CD4-positive, alpha-beta T cell (primary cell): ENCODE measurements around the gene PLCL2. TPM values are rescaled to one million over a fixed set of nuclear protein-coding genes. Genes with fewer than 3 reads are reported as not detected.
A peak's percentile ranks its signal among the peaks of the same experiment; 100 is the strongest.

Experiments used
- ATAC-seq: fragments of 200-7000 bp; cut with Tn5 transposase; one replicate; pipeline ENCODE4 v1.10.0; 2022; ENCODE audit warnings: mild to moderate bottlenecking; ENCODE audit not compliant: poor library complexity
- CTCF ChIA-PET: fragments of 350-600 bp; sonication (Branson Sonifier 250); formaldehyde crosslinking; loops from one replicate; lab custom pipeline; 2021; ENCODE audit warnings: antibody characterized with exemption, inconsistent platforms; lab: Charles Lee
- POLR2A ChIA-PET: fragments of 350-600 bp; sonication (Branson Sonifier 250); formaldehyde crosslinking; loops from one replicate; lab custom pipeline; 2021; ENCODE audit warnings: antibody characterized with exemption, inconsistent platforms; lab: Charles Lee
- DNase-seq, 14 experiments: peaks; one replicate each; pipeline ENCODE4 v3.0.0-alpha.2; 2013 to 2020; ENCODE audit warnings: mixed read lengths in 2 of 14
- H3K27ac ChIP-seq, 2 donors: one replicate each; pipeline versions ENCODE4 v1.5.1 to v1.7.0; 2013; ENCODE audit warnings: low read length in 2 of 2, low read depth in 1 of 2, mild to moderate bottlenecking in 1 of 2
- H3K27me3 ChIP-seq, 2 experiments: 1 replicate in 1 of 2; 2 replicates in 1 of 2; pipeline versions ENCODE4 v1.6.1 to v1.7.0; 2013; ENCODE audit warnings: low read length in 2 of 2, control low read depth in 1 of 2, mild to moderate bottlenecking in 1 of 2, moderate library complexity in 1 of 2; ENCODE audit not compliant: insufficient read depth in 2 of 2, control insufficient read depth in 1 of 2
- H3K36me3 ChIP-seq: one replicate; pipeline ENCODE4 v1.6.1; 2013; ENCODE audit warnings: low read length, control low read depth; ENCODE audit not compliant: insufficient read depth
- H3K4me1 ChIP-seq: one replicate; pipeline ENCODE4 v1.6.1; 2013; ENCODE audit warnings: low read length, control low read depth; ENCODE audit not compliant: insufficient read depth
- H3K4me3 ChIP-seq: one replicate; pipeline ENCODE4 v1.5.1; 2013; ENCODE audit warnings: mild to moderate bottlenecking, low read length, moderate library complexity
- H3K9me3 ChIP-seq, 2 experiments: 1 replicate in 1 of 2; 2 replicates in 1 of 2; pipeline versions ENCODE4 v1.6.1 to v1.7.0; 2013; ENCODE audit warnings: low read length in 2 of 2, mild to moderate bottlenecking in 2 of 2, control low read depth in 1 of 2, moderate library complexity in 1 of 2; ENCODE audit not compliant: control insufficient read depth in 1 of 2, insufficient read depth in 1 of 2
- H3K27ac Mint-ChIP-seq: one replicate; pipeline ENCODE4 v1.8.0; 2020; ENCODE audit warnings: mixed read lengths
- H3K27me3 Mint-ChIP-seq: one replicate; pipeline ENCODE4 v1.8.0; 2021; ENCODE audit warnings: mixed read lengths
- H3K36me3 Mint-ChIP-seq: one replicate; pipeline ENCODE4 v1.8.0; 2021; ENCODE audit warnings: low read depth, mixed read lengths
- H3K4me1 Mint-ChIP-seq: one replicate; pipeline ENCODE4 v1.8.0; 2021; ENCODE audit warnings: low read depth, mixed read lengths
- H3K4me3 Mint-ChIP-seq: one replicate; pipeline ENCODE4 v1.8.0; 2020; ENCODE audit warnings: mild to moderate bottlenecking, mixed read lengths
- H3K9me3 Mint-ChIP-seq: one replicate; pipeline ENCODE4 v1.8.0; 2020; ENCODE audit warnings: mixed read lengths
- intact Hi-C, 2 experiments: fragments of 100-400 bp; cut with DNase I in 1 of 2; cut with micrococcal nuclease in 1 of 2; formaldehyde crosslinking; loops; one replicate each; pipeline versions ENCODE4 v1.15.1 to v1.9.0; 2023 to 2025; cut with DNase I, micrococcal nuclease
- total RNA-seq, 174 experiments: library from RNA in 2 of 174; stranded (reverse) in 2 of 174; gene quantifications; one replicate each; pipeline ENCODE4 v1.2.3 and lab custom pipeline; 2021 to 2026
- TF ChIP-seq, protein P1 (sequence below): fragments of 200-600 bp; IDR thresholded peaks from one replicate; pipeline ENCODE4 v1.8.0; 2022; ENCODE audit warnings: antibody characterized with exemption, mild to moderate bottlenecking

PLCL2 gene
- total RNA-seq, 2 experiments from 2014 or later: 35.1 to 36.3 TPM

DNA sequence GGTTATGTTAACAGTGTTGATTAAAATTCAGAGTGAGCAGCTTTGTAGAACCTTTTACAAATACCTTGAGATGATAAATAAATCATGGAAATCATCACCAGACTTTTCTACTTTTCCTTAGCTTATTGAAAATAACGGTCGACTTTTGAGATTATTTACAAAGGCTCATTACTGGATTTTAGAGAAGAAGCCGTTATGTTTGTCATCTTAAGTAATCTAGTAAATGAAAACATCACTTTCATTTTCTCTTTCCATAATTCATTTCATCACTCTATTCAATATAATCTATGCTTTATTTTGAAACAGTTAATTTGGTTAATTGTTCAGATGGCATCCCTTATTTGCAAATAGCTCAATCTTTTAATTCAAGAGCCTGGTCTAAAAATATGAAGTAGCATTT lies 3.6 kb downstream of the PLCL2 start:
- no peak for ATAC-seq
- Histone ChIP-seq H3K27ac (peak overlapping the region; percentile 71 to 91), H3K9me3 (peaks cover 0 to 4% of the 10 kb centered on the region in 2 experiments), H3K27me3 (no peaks in the 10 kb centered on the region), H3K4me1 (peaks cover 38% of the 10 kb centered on the region), H3K36me3 (no peaks in the 10 kb centered on the region), H3K4me3 (peak overlapping the region; percentile 93)
- Mint-ChIP-seq H3K4me3 (peak overlapping the region; percentile 99), H3K36me3 (peaks cover 17% of the 10 kb centered on the region), H3K27me3 (no peaks in the 10 kb centered on the region), H3K27ac (peak overlapping the region; percentile 98), H3K9me3 (no peaks in the 10 kb centered on the region), H3K4me1 (peaks cover 80% of the 10 kb centered on the region)
- peak in 1 of 14 experiments; percentile 37 for DNase-seq
- CTCF ChIA-PET: interaction anchor here (1.7 to 2.0 kb wide), 3 partner anchors 11 to 60 kb away, joined by 3 to 5 read pairs (median 4); no protein-coding TSS in a partner anchor
- TF ChIP-seq, protein P1, sequence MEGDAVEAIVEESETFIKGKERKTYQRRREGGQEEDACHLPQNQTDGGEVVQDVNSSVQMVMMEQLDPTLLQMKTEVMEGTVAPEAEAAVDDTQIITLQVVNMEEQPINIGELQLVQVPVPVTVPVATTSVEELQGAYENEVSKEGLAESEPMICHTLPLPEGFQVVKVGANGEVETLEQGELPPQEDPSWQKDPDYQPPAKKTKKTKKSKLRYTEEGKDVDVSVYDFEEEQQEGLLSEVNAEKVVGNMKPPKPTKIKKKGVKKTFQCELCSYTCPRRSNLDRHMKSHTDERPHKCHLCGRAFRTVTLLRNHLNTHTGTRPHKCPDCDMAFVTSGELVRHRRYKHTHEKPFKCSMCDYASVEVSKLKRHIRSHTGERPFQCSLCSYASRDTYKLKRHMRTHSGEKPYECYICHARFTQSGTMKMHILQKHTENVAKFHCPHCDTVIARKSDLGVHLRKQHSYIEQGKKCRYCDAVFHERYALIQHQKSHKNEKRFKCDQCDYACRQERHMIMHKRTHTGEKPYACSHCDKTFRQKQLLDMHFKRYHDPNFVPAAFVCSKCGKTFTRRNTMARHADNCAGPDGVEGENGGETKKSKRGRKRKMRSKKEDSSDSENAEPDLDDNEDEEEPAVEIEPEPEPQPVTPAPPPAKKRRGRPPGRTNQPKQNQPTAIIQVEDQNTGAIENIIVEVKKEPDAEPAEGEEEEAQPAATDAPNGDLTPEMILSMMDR: no peak
- POLR2A ChIA-PET: interaction anchor here (0.8 to 7.7 kb wide), 6 partner anchors 12 to 602 kb away, joined by 3 to 137 read pairs (median 3); no protein-coding TSS in a partner anchor
- intact Hi-C loops: loop anchor here (5.0 to 10.0 kb wide), 5 partner anchors 34 to 604 kb away; no protein-coding TSS in a partner anchor

DNA sequence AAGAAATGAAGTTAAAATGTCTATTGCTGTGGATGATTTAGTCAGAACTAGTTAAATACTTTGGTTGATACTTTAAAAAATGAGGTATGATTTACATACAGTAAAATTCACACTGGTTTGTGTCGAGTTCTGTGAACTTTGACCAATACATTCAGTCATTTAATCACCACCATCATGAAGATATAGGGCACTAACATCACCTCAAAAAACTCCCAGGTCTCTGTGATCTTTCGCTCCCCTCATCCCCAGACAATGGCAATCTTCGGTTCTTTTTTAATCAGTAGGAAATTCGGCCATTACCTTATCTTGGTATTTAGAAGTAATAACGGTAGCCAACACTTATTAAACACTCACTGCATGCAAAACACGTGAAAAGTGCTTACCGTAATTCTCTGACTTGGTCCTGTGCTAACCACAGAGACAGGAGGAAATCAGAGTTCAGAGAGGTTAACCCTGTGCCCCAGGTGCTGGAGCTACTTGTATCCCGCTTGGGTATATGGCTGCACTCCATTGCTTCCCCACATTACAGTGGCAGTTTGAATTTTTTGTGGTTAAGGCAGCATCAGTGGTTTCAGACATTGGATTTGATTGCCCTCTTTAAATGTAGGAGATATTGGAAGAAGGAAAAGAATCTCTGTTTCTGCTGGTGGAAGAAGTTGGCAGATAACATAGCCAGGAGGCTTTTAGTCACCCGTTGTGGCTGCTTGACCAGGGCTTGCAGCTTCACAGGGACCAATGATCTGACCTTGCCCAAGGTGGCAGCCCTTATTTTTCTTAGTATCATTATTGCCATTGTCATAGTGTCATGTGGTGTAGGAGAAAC lies 4.2 kb downstream of the PLCL2 start:
- peak overlapping the region; percentile 71 to 91 for H3K27ac ChIP-seq
- H3K4me1 Mint-ChIP-seq: peaks cover 84% of the 10 kb centered on the region
- peaks cover 17% of the 10 kb centered on the region for H3K36me3 Mint-ChIP-seq
- CTCF ChIA-PET: interaction anchor here (1.5 to 2.0 kb wide), 3 partner anchors 10 to 60 kb away, joined by 3 to 5 read pairs (median 3); no protein-coding TSS in a partner anchor
- H3K36me3 ChIP-seq: no peaks in the 10 kb centered on the region
- intact Hi-C loops: loop anchor here (5.0 to 10.0 kb wide), 5 partner anchors 33 to 604 kb away; no protein-coding TSS in a partner anchor
- POLR2A ChIA-PET: interaction anchor here (0.8 to 7.7 kb wide), 10 partner anchors 12 to 603 kb away, joined by 3 to 137 read pairs (median 3); no protein-coding TSS in a partner anchor
- H3K27me3 Mint-ChIP-seq: no peaks in the 10 kb centered on the region
- peak overlapping the region; percentile 93 for H3K4me3 ChIP-seq
- H3K4me1 ChIP-seq: peaks cover 35% of the 10 kb centered on the region
- no peaks in the 10 kb centered on the region for H3K9me3 Mint-ChIP-seq
- no peaks in the 10 kb centered on the region for H3K27me3 ChIP-seq
- peak overlapping the region; percentile 99 for H3K4me3 Mint-ChIP-seq
- H3K9me3 ChIP-seq: no peaks in the 10 kb centered on the region
- ATAC-seq (peak; percentile 40), DNase-seq (peak in 6 of 14 experiments; percentile 29 to 70 (median 52))
- TF ChIP-seq, protein P1: no peak
- peak overlapping the region; percentile 98 for H3K27ac Mint-ChIP-seq

- H3K36me3 Mint-ChIP-seq: peaks cover 5% of the 10 kb centered on the region
- ChIA-PET POLR2A (interaction anchor here (0.6 to 7.7 kb wide), 2 partner anchors 10 to 48 kb away, joined by 3 to 137 read pairs; no protein-coding TSS in a partner anchor), CTCF (interaction anchor here (1.5 kb wide), 1 partner anchor 38 kb away, joined by 3 read pairs; no protein-coding TSS in a partner anchor)
- peak overlapping the region; percentile 98 for H3K27ac Mint-ChIP-seq
- intact Hi-C loops: loop anchor here in 1 of 2 experiments (2.0 kb wide), 1 partner anchor 18 kb away; no protein-coding TSS in a partner anchor
- peaks cover 35% of the 10 kb centered on the region for H3K4me1 ChIP-seq
- H3K4me3 Mint-ChIP-seq: peak overlapping the region; percentile 99
- no peak overlapping the region for H3K27ac ChIP-seq
- TF ChIP-seq, protein P1: no peak
- no peaks in the 10 kb centered on the region for H3K27me3 ChIP-seq
- H3K9me3 ChIP-seq: no peaks in the 10 kb centered on the region
- no peak overlapping the region for H3K4me3 ChIP-seq
- peaks cover 88% of the 10 kb centered on the region for H3K4me1 Mint-ChIP-seq
- H3K36me3 ChIP-seq: no peaks in the 10 kb centered on the region
- no peak for ATAC-seq
- no peaks in the 10 kb centered on the region for H3K9me3 Mint-ChIP-seq
- H3K27me3 Mint-ChIP-seq: no peaks in the 10 kb centered on the region
- DNase-seq: no peak
Observed at GRCh38 chr3:16890597-16891333, 6.0 kb downstream of the PLCL2 start.
